MM.1S (cell line): ENCODE measurements around the gene TULP3.

Experiments
- EZH2phosphoT487 ChIP-seq: fragments of 300-600 bp; sonication (generic); IDR thresholded peaks from 2 replicates; pipeline ENCODE4 v1.6.1; 2018; ENCODE audit warnings: antibody characterized with exemption, low read length
- TF ChIP-seq, protein P1 (sequence below): fragments of 300-600 bp; sonication (generic); IDR thresholded peaks from 2 replicates; pipeline ENCODE4 v1.5.1; 2016; ENCODE audit warnings: antibody characterized with exemption, low read length, mixed read lengths

DNA sequence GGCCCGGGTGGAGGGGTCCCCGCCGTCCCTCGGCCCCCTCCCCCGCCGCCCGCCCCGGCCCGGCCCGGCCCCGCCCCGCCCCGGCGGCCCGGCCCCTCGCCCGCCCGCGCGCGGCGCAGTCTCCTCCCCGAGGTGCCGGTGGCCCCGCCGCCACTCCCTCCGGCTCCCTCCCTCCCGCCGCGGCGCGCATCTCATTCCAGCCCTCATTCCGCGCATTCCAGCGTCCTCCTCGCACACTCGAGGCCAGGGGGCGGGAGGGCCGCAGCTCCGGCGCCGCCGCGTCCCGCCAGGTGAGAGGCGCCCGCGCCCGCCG, 68.5 kb downstream of the TULP3 start, which contains the start of gene TEAD4:
- TF ChIP-seq, protein P1, sequence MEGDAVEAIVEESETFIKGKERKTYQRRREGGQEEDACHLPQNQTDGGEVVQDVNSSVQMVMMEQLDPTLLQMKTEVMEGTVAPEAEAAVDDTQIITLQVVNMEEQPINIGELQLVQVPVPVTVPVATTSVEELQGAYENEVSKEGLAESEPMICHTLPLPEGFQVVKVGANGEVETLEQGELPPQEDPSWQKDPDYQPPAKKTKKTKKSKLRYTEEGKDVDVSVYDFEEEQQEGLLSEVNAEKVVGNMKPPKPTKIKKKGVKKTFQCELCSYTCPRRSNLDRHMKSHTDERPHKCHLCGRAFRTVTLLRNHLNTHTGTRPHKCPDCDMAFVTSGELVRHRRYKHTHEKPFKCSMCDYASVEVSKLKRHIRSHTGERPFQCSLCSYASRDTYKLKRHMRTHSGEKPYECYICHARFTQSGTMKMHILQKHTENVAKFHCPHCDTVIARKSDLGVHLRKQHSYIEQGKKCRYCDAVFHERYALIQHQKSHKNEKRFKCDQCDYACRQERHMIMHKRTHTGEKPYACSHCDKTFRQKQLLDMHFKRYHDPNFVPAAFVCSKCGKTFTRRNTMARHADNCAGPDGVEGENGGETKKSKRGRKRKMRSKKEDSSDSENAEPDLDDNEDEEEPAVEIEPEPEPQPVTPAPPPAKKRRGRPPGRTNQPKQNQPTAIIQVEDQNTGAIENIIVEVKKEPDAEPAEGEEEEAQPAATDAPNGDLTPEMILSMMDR, result no peak
- no peak for TF ChIP-seq EZH2phosphoT487
